RWPE2 (cell line): ENCODE data around the gene RAB11FIP3.
A peak's percentile ranks its signal among the peaks of the same experiment; 100 is the strongest.

Experiments used
- ATAC-seq: fragments of 200-7000 bp; cut with Tn5 transposase; 3 replicates; pipeline ENCODE4 v1.9.1; 2021; ENCODE audit warnings: low read depth
- DNase-seq: peaks from one replicate; pipeline ENCODE4 v3.0.0-alpha.2; 2020; ENCODE audit warnings: low spot score
- H3K27ac ChIP-seq: fragments of 450-650 bp; 2 replicates; pipeline ENCODE4 v1.5.1; 2017; ENCODE audit warnings: mild to moderate bottlenecking; ENCODE audit not compliant: poor library complexity, severe bottlenecking
- H3K27me3 ChIP-seq: fragments of 250-450 bp; sonication (Bioruptor Pico); 2 replicates; pipeline ENCODE4 v1.5.1; 2021; ENCODE audit warnings: mild to moderate bottlenecking, moderate library complexity; ENCODE audit not compliant: insufficient read depth, poor library complexity, severe bottlenecking
- H3K36me3 ChIP-seq: fragments of 250-450 bp; sonication (Bioruptor Pico); 2 replicates; pipeline ENCODE4 v1.5.1; 2020; ENCODE audit warnings: low read depth, mild to moderate bottlenecking, moderate library complexity
- H3K4me1 ChIP-seq: fragments of 250-450 bp; sonication (Bioruptor Pico); 2 replicates; pipeline ENCODE4 v1.5.1; 2021; ENCODE audit warnings: mild to moderate bottlenecking, moderate library complexity; ENCODE audit not compliant: insufficient read depth, poor library complexity, severe bottlenecking
- H3K4me3 ChIP-seq: fragments of 250-450 bp; sonication (Bioruptor Pico); 2 replicates; pipeline ENCODE4 v1.5.1; 2021; ENCODE audit warnings: mild to moderate bottlenecking, moderate library complexity; ENCODE audit not compliant: severe bottlenecking
- H3K9me3 ChIP-seq: fragments of 250-450 bp; sonication (Bioruptor Pico); 2 replicates; pipeline ENCODE4 v1.5.1; 2021; ENCODE audit warnings: mild to moderate bottlenecking, moderate library complexity; ENCODE audit not compliant: severe bottlenecking
- CTCF ChIP-seq: fragments of 450-650 bp; IDR thresholded peaks from one replicate; pipeline ENCODE4 v1.5.1; 2017; ENCODE audit warnings: mild to moderate bottlenecking, moderate library complexity; ENCODE audit not compliant: poor library complexity, severe bottlenecking

The RAB11FIP3 gene

DNA sequence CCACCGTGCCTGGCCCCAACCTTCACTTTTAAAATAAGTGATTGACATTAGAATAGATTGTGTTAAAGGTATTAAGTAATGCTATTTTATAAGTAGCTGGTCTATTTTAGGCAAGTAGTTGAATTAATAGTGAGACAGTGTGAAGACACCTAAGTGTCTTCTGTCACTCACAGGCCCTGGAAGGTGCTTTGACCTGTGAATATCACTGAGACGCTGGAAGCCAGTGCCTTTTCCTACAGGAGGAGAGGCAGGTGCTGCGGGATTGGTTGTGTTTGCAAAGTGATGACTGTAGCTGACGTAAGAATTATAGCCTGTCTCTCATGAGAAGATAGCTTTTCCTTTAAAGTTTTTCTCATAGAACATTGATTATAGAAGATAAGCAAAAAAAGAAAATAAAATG, 45.0 kb downstream of the RAB11FIP3 start:
- no peak for TF ChIP-seq CTCF
- Histone ChIP-seq H3K27ac (no peak overlapping the region), H3K36me3 (peaks cover 6% of the 10 kb centered on the region; the same call in 1 of the 2 replicates), H3K27me3 (no peaks in the 10 kb centered on the region), H3K4me1 (peaks cover 14% of the 10 kb centered on the region), H3K9me3 (no peaks in the 10 kb centered on the region), H3K4me3 (no peak overlapping the region)
- no peak for ATAC-seq
- DNase-seq, result no peak

GRCh38 chr16:471353-472198, 46.1 kb downstream of the RAB11FIP3 start:
- Histone ChIP-seq H3K36me3 (peaks cover 6% of the 10 kb centered on the region; the same call in 1 of the 2 replicates), H3K27me3 (no peaks in the 10 kb centered on the region), H3K4me3 (no peak overlapping the region), H3K9me3 (no peaks in the 10 kb centered on the region), H3K27ac (peak overlapping the region; percentile 22), H3K4me1 (peaks cover 14% of the 10 kb centered on the region)
- no peak for TF ChIP-seq CTCF
- DNase-seq, result no peak
- peak; percentile 59 for ATAC-seq

DNA sequence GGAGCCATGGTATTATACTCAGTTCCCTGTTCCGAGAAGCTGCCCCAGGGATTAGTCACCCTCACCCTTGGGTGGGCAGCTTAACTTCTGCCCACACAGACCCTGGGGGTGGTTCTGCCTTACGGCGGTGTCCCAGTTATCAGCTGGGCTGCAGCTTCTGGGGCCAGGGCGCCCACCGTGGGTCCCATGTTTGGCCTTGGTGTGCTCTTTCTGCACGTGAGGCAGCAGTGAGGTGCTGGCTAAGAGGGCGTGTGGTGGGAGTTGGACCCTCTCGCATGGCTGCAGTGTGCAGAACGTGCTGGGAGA, 46.7 kb downstream of the RAB11FIP3 start:
- Histone ChIP-seq H3K4me3 (no peak overlapping the region), H3K4me1 (peaks cover 14% of the 10 kb centered on the region), H3K9me3 (no peaks in the 10 kb centered on the region), H3K36me3 (peaks cover 6% of the 10 kb centered on the region; the same call in 1 of the 2 replicates), H3K27ac (no peak overlapping the region), H3K27me3 (no peaks in the 10 kb centered on the region)
- TF ChIP-seq CTCF, result no peak
- ATAC-seq, result no peak
- no peak for DNase-seq

GRCh38 chr16:473046-474043, 47.9 kb downstream of the RAB11FIP3 start:
- no peak for TF ChIP-seq CTCF

More at GRCh38 chr16:473046-474043, 47.9 kb downstream of the RAB11FIP3 start:
- H3K4me1 ChIP-seq, result peaks cover 19% of the 10 kb centered on the region
- DNase-seq, result no peak
- H3K36me3 ChIP-seq, result peaks cover 6% of the 10 kb centered on the region; the same call in 1 of the 2 replicates
- ATAC-seq, result no peak
- H3K4me3 ChIP-seq, result no peak overlapping the region
- H3K27ac ChIP-seq, result no peak overlapping the region
- H3K9me3 ChIP-seq, result no peaks in the 10 kb centered on the region
- no peaks in the 10 kb centered on the region for H3K27me3 ChIP-seq
